GM12801 (cell line): Measurements from ENCODE around the gene GP1BB.

Experiments used
- TF ChIP-seq, protein P1 (sequence below): IDR thresholded peaks from one replicate; pipeline ENCODE4 v1.5.1; 2011; ENCODE audit warnings: control low read depth; ENCODE audit not compliant: insufficient read length; ENCODE audit errors: extremely low read depth

Gene GP1BB

GRCh38 chr22:19764636-19765476 is 41.5 kb downstream of the GP1BB start:
- TF ChIP-seq, protein P1, sequence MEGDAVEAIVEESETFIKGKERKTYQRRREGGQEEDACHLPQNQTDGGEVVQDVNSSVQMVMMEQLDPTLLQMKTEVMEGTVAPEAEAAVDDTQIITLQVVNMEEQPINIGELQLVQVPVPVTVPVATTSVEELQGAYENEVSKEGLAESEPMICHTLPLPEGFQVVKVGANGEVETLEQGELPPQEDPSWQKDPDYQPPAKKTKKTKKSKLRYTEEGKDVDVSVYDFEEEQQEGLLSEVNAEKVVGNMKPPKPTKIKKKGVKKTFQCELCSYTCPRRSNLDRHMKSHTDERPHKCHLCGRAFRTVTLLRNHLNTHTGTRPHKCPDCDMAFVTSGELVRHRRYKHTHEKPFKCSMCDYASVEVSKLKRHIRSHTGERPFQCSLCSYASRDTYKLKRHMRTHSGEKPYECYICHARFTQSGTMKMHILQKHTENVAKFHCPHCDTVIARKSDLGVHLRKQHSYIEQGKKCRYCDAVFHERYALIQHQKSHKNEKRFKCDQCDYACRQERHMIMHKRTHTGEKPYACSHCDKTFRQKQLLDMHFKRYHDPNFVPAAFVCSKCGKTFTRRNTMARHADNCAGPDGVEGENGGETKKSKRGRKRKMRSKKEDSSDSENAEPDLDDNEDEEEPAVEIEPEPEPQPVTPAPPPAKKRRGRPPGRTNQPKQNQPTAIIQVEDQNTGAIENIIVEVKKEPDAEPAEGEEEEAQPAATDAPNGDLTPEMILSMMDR: no peak

- TF ChIP-seq, protein P1: no peak
Measured at GRCh38 chr22:19765477-19766239, 42.3 kb downstream of the GP1BB start.

DNA sequence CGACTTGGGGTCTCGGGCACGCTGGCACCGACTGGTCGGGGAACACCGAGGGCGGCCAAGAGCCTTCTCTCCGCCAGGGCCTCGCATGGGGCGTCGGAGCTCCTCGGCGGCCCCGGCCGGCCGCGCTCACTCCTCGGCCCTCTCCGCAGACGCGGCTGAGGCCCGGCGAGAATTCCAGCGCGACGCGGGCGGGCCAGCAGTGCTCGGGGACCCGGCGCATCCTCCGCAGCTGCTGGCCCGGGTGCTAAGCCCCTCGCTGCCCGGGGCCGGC is 42.8 kb downstream of the GP1BB start:
- TF ChIP-seq, protein P1: no peak

GRCh38 chr22:19766511-19767426 is 43.4 kb downstream of the GP1BB start:
- TF ChIP-seq, protein P1: no peak

DNA sequence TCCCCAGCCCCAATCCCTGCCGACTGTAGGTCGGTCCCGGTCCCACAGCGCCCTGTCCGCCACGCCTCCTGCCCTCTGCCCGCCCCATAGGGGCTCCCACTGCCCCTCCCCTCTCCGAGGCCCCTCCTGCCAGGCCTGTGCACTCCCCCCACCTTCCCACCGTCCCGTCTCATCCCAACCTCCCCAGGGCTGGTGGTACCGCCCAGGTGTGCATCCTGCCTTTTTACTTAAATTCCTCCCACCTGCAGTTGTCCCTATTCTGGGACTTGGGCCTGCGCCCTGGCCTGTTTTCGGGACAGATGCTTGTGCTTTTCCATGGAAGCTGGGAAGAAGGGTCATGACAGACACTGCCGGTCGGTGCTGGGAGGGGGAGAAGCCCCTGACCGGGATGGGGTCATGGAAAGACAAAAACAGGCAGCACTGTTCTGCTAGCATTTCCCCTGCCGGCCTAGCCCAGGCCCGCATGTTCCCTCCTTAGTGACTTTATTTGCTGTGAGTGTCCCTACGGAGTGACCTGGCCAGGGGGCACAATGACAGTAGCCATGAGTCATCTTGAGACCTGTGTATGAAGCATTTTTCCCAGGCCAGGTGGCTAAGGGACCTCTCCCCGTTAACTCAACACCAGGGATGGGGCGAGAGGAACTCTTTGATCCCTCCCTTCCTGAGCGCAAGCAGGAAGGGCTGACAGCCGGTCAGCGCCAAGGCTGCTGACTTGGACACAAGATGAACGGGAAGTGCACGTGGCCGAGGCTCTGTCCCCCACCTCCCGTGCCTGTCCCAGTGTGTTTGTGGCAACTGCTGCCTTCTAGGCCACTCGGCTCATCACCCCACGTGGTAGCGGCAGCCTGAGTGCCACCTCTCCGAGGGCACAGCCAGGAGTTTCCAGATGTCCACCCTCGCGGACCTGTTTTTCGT is 44.3 kb downstream of the GP1BB start:
- TF ChIP-seq, protein P1: no peak

- TF ChIP-seq, protein P1: no peak
Measured at GRCh38 chr22:19769393-19769715, 46.0 kb downstream of the GP1BB start.
